GM21526 (cell line): Measurements from ENCODE around the gene PHF21A.
A peak's percentile ranks its signal among the peaks of the same experiment; 100 is the strongest.

Source experiments
- ATAC-seq: cut with Tn5 transposase; IDR thresholded peaks from one replicate; pipeline ENCODE4 v1.9.1; 2021; ENCODE audit warnings: moderate library complexity; ENCODE audit not compliant: unreplicated experiment, low FRiP score

The PHF21A gene

GRCh38 chr11:45924927-45925326 lies 196.3 kb downstream of the PHF21A start:
- ATAC-seq, result no peak

DNA sequence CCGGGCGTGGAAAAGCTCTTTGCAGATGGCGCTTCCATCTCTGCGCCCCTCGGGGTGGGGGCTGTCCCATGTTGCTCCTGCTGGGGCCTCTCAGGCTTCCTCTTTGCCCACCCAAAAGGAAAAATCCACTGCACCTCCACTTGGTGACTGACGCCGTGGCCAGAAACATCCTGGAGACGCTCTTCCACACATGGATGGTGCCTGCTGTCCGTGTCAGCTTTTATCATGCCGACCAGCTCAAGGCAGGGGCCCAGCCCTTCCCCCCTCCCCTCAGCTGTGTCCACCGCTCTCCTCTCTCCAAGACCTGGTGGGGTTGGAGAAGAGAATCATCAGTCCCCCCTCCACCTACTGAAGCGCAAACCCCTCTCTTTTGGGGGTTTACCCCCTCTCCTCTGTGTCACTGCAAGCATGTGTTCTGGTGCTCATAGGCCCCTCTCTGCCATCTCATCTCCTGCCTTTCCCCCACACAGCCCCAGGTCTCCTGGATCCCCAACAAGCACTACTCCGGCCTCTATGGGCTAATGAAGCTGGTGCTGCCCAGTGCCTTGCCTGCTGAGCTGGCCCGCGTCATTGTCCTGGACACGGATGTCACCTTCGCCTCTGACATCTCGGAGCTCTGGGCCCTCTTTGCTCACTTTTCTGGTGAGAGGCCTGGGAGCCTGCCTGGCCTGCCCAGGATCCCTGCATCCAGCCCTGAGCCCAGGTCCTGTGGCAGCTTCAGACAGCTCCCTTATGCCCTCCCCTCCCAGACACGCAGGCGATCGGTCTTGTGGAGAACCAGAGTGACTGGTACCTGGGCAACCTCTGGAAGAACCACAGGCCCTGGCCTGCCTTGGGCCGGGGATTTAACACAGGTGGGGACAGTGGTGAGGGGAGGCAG lies 197.0 kb downstream of the PHF21A start:
- ATAC-seq, result no peak

GRCh38 chr11:45922425-45923082 lies 198.7 kb downstream of the PHF21A start, which contains the start of gene LARGE2:
LARGE2 (plus strand) TSS chr11:45922656; CDS start chr11:45922883, 227 bp downstream.
- no peak for ATAC-seq

GRCh38 chr11:45921561-45922424 lies 199.5 kb downstream of the PHF21A start:
- ATAC-seq, result no peak

DNA sequence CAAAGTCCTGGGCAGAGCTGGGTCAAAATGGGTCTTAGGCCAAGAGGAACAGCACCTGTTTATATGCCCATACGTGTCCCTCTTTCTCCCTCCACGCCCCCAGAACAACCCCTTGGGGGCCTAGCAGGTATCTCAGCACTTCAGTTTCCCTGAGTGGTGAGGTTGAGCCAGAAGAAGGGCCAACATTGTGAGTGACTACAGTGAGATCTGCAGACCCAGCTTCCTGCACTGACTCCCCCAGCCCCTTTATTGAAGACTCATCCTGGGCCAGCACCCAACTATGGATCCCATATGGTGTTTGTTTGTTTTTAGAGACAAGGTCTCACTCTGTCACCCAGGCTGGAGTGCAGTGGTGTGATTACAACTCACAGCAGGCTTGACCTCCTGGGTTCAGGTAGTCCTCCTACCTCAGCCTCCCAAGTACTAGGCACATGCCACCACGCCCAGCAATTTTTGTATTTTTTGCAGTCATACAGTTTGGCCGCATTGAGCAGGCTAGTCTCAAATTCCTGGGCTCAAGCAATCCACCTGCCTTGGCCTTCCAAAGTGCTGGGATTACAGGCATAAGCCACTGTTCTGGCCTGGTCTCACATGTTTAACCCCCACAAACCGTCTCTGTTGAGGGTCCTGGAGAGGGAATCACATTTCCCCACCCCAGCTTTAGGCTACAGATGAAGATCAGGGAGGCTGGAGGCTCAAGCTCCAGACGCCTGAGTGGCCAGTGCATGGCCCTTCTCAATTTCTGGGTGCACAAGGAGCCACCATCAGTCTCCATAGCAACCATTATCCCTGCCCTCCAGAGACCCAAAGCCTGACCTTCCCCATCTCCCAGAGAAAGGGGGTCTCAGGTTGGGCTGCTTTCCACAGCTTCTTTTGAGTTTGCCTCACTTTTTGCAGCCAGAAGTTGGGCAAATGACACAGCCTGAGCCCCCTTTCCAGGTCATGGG lies 200.4 kb downstream of the PHF21A start:
- no peak for ATAC-seq

DNA sequence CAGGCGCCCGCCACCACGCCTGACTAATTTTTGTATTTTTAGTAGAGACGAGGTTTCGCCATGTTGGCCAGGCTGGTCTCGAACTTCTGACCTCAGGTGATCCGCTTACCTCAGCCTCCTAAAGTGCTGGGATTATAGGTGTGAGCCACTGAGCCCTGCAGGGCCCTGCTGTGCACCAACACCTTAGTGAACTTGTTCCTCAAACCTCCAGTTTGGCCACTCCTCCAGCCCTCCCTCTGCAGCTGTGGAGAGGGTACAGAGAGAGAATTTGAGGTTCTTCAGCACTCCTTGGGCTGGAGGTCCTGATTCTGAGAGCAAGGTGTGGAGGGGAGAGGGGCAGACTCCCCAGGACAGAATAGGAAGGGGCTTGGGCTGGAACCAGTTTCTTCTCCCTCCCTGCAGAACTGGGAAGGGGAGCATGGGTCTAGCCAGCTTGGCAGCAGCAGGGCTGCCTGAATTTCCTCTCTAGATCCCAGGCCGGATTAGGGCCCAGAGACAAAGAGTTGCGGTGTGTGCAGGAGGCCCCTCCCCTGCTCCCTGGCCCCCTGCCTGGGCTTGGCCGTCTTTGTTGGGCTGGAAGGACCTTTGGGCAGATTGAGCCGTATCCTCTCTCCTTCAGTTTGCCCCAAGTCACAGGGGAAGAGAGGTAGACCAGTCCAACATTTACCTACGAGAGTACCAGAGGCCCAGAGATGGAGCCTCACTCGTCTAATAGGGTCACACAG lies 201.3 kb downstream of the PHF21A start:
- ATAC-seq, result no peak

DNA sequence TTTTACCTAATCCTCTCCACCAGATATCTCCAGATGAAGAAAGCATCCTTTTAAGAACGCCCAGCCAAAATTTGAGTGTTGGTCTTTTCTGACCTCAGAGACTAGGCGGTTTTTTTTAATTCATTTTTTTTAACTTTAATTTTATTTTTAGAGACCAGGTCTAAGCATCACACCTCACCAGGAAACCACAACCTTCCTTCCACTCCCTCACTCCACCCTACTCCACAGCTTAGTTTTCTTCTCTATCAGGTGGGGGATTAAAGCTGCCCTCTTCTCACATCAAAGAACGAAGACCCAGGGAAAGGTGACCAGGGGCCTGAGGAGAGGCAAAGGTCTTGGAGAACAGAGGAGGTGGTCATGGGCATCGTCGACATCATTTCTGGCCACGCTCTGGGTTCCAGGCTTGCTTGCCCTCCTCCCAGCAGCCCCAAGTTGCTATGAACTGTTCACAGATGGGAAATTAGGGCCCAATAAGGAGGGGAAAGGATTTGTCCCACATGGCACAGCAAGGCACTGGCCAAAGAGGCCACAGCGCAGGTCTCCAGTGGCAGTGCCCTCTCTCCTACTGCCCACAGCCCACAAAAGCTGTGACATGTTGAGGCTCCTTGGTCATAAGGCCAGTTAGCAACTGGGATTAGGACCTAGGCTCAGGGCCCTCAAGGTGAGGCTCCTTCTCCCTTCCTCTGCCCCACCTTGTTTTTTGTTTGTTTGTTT lies 202.1 kb downstream of the PHF21A start:
- ATAC-seq, result no peak

GRCh38 chr11:45918331-45918941 lies 202.8 kb downstream of the PHF21A start:
- peak; percentile 36 for ATAC-seq

DNA sequence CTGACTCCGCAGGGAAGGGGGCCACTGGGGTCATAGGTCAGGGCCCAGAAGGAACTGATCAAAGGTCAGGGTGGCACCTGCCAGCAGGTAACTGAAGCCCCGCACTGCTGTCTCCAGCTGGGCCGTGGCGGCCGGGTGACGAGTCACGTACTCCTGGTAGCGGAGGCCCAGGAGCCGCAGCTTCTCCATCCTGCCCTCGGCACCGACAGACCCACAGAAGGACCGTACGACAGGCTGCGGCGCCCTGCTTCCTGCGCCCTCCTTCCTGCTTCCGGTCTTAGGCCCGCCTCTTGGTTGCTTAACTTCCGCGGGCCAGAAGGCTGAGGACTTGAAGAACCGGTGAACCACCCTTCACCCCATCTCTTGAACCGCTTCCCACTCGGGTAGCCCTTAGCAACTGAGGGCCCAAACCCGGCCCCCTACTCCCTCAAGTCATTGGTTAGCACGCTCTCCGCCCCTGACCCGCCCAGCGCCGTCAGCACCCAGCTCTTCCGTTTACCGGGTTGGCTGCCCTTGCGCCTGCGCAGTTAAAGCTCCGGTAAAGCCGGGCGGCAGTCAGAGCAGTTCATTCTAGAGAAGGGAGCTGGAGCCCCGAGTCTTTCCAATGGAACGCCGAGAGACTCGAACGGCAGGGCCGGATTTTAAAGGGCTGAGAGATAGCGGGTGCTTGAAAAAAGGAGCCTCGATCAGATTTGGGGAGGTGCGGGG lies 203.5 kb downstream of the PHF21A start, which contains the start of gene PEX16:
Gene PEX16 (minus strand): TSS at position 255 of the 708 bp plus-strand sequence. CDS start 66 bp downstream, at position 189.
- ATAC-seq, result peak; percentile 79

DNA sequence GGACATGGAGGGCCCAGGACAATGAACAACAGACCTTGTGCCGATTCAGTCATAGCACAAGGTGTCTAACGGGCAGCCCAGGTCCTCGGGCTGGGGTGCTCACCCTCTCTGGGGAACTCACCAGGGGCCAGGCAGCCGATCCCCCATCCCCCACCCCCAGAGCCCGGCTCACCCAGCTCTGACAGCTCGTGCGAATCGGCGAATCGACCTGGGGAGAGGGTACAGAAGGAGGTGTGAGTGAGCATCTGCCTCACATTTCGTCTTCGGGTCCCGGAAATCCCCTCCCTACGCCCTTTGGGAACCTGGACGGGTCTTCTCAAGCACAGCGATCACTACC lies 204.0 kb downstream of the PHF21A start:
- no peak for ATAC-seq

DNA sequence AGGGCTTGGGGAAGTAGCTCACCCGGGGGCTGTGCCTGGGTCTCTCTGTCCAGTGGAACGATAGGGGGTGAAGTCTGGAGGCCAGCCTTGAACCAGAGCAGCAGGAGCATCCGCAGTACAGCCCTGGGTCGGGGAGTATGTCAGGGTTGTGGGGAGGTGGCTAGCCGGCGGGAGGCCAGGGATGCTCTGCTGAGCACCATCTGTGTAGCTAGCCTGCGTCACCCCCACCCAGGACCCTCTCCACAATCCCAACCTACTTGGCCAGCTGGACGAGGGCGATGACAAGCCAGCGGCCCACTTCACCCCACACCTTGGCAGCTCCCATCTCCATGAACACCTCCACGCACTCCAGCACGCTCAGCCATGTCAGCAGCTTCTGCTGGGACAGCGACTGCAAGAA lies 205.8 kb downstream of the PHF21A start:
- no peak for ATAC-seq

- ATAC-seq, result no peak
Observed at GRCh38 chr11:45913942-45914635, 207.2 kb downstream of the PHF21A start.

GRCh38 chr11:45913514-45913913 lies 207.7 kb downstream of the PHF21A start:
- ATAC-seq, result no peak

GRCh38 chr11:45910623-45911022 lies 210.6 kb downstream of the PHF21A start:
- no peak for ATAC-seq

DNA sequence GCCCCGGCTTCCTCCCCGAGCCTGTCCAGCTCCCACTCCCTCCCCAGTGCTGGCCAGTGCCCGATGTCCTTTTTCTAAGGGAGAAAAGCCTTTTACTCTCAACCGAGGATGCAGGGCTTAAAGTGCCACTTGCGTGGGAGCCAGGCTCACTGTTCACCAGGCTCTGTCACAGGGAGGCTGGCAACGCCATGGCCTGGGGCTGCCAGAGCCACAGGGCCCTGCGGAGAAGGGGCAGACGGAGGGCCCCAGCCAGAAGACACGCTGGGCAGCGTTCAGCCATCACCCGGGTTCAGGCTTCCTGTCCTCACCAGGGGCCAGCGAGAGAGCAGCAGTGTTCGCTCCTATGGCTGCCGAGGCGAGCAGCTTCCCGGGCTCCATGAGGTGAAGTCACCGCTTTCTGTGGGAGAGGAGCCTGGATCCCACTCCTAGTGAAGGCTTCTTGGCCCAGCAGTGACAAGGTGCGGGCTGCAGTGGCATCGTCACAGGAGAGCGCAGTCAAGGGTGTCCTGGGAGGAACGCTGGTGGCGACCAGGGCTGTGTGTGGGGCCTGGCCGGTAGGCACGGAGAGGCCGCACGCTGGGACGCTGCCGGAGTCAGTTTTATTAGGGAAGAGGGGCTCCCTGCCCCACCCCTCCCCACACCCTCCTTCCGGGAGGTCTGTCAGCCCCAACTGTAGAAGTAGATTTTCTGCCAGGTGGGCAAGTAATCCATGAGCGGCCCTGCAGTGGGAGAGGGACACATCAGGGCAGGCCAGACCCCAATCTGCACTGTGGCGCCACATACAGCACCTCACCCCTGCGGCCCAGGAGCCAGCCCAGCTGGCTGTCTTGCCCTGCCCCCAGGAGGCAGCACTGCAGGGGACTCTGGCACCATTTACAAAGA lies 211.4 kb downstream of the PHF21A start:
- no peak for ATAC-seq

GRCh38 chr11:45907911-45908370 lies 213.3 kb downstream of the PHF21A start:
- ATAC-seq, result no peak
